A673 (cell line): ENCODE data around the gene H2BK1. TPM values are rescaled to one million over a fixed set of nuclear protein-coding genes. Genes with fewer than 3 reads are reported as not detected.

Experiments used
- BruUV-seq: library from RNA; stranded (reverse); fragments of 400-500 nt; replicated peaks from 2 replicates; lab custom pipeline; 2021; lab: Mats Ljungman, UMichigan
- CTCF ChIA-PET: fragments of 300-600 bp; sonication (Branson Sonifier 250); formaldehyde crosslinking; loops from one replicate; lab custom pipeline; 2022; ENCODE audit warnings: antibody characterized with exemption; lab: Charles Lee
- POLR2A ChIA-PET: fragments of 300-600 bp; sonication (Branson Sonifier 250); formaldehyde crosslinking; loops from one replicate; lab custom pipeline; 2022; ENCODE audit warnings: antibody characterized with exemption; ENCODE audit not compliant: low non-redundant PET; lab: Charles Lee
- DNase-seq: peaks from one replicate; pipeline ENCODE4 v3.0.0-alpha.2; 2015; ENCODE audit warnings: low spot score
- H3K27ac ChIP-seq: fragments of 200-600 bp; sonication (generic); 2 replicates; pipeline ENCODE4 v1.5.1; 2016; ENCODE audit warnings: mixed run types, low read depth, mild to moderate bottlenecking, mixed read lengths, antibody characterized with exemption, low read length; ENCODE audit not compliant: poor library complexity, severe bottlenecking
- H3K27me3 ChIP-seq: fragments of 200-600 bp; sonication (generic); replicated peaks from 2 replicates; pipeline ENCODE4 v1.6.1; 2017; ENCODE audit warnings: mixed run types, low read depth, mild to moderate bottlenecking, mixed read lengths, antibody characterized with exemption, low read length; ENCODE audit not compliant: insufficient read depth, poor library complexity
- H3K36me3 ChIP-seq: fragments of 200-600 bp; sonication (generic); 2 replicates; pipeline ENCODE4 v1.6.1; 2016; ENCODE audit warnings: mixed run types, mild to moderate bottlenecking, mixed read lengths, antibody characterized with exemption, low read length; ENCODE audit not compliant: insufficient read depth, poor library complexity, severe bottlenecking
- H3K4me1 ChIP-seq: fragments of 200-600 bp; sonication (generic); 2 replicates; pipeline ENCODE4 v1.6.1; 2017; ENCODE audit warnings: mixed run types, mild to moderate bottlenecking, mixed read lengths, antibody characterized with exemption, low read length; ENCODE audit not compliant: insufficient read depth, poor library complexity, severe bottlenecking
- H3K4me3 ChIP-seq: fragments of 200-600 bp; sonication (generic); 2 replicates; pipeline ENCODE4 v1.5.1; 2016; ENCODE audit warnings: low read depth, mixed run types, mild to moderate bottlenecking, mixed read lengths, low read length; ENCODE audit not compliant: poor library complexity, severe bottlenecking
- H3K9me3 ChIP-seq: fragments of 200-600 bp; sonication (generic); 2 replicates; pipeline ENCODE4 v1.6.1; 2016; ENCODE audit warnings: mixed run types, low read depth, mild to moderate bottlenecking, mixed read lengths, antibody characterized with exemption, low read length; ENCODE audit not compliant: poor library complexity, severe bottlenecking
- EZH2 ChIP-seq: fragments of 200-600 bp; sonication (generic); IDR thresholded peaks from 2 replicates; pipeline ENCODE4 v1.6.1; 2017; ENCODE audit warnings: borderline replicate concordance, low read depth, mild to moderate bottlenecking, mixed read lengths, antibody characterized with exemption, low read length; ENCODE audit not compliant: poor library complexity, severe bottlenecking
- intact Hi-C: fragments of 100-400 bp; cut with micrococcal nuclease; formaldehyde crosslinking; loops from one replicate; pipeline ENCODE4 v1.10.0; 2022; ENCODE audit not compliant: unreplicated experiment
- total RNA-seq: library from RNA; stranded (reverse); gene quantifications from 2 replicates; pipeline ENCODE4 v1.2.3, GENCODE V29; 2021
- TF ChIP-seq, protein P1 (sequence below): fragments of 300-800, 200-600 bp; sonication (generic); conservative IDR thresholded peaks from 2 replicates; pipeline ENCODE4 v1.5.1; 2017; ENCODE audit warnings: low read depth, mild to moderate bottlenecking, antibody characterized with exemption, low read length, moderate library complexity, mixed read lengths

The H2BK1 gene
- total RNA-seq, 1 experiment from 2014 or later: not detected

DNA sequence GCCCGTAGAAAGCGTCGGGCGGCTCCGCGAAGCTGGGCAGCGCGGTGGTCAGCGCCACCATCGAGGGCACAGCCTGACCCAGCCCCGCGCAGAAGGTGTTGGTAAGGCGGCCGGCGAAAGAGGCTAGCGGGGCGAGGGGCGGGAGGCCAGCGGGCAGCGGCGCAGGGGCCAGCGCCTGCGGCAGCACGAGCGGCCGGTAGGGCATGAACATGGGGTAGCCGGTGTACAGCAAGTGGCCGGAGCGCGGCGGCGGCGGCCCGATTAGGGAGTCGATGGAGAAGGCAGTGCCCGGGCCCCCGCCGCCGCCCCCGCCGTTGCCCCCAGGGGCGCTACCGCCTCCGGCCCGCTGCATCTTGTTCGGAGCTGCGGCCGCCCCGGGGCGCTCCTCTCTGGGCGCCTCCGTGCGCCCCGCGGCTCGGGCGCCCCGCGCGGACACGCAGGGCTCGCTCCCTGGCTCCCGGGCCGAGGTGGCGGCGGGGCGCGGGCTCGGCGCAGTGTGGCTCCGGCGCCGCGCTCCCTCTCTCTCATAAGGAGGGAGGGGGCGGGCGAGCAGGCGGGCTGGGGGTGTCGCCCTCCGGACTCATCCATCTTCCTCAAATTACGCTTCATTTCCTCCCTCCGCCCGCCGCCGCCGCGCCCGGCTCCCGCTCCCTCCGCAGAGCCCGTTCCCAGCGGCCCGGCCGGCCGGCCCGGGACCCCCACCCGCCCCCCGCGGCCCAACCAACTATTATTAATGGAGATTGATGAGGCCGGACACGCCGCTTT is 42.9 kb downstream of the H2BK1 start, which contains the start of gene GBX1:
TSS of gene GBX1 (minus strand) at position 498 of the 765 bp plus-strand sequence. CDS start at position 352, 146 bp downstream.
- peaks cover 71% of the 10 kb centered on the region for H3K27me3 ChIP-seq
- H3K4me3 ChIP-seq: peak within 1 kb of the TSS; percentile 46
- CTCF ChIA-PET: interaction anchor here (0.6 to 1.4 kb wide), 3 partner anchors 20 to 230 kb away, joined by 3 to 9 read pairs (median 4); no protein-coding TSS in a partner anchor
- DNase-seq: peak; percentile 14
- H3K4me1 ChIP-seq: peaks cover 8% of the 10 kb centered on the region
- POLR2A ChIA-PET: no interaction called here
- BruUV-seq: no TSS peak
- H3K9me3 ChIP-seq: no peaks in the 10 kb centered on the region
- H3K36me3 ChIP-seq: no peaks in the 10 kb centered on the region
- intact Hi-C loops: no loop called here
- H3K27ac ChIP-seq: no peak within 1 kb of the TSS
- TF ChIP-seq, protein P1, sequence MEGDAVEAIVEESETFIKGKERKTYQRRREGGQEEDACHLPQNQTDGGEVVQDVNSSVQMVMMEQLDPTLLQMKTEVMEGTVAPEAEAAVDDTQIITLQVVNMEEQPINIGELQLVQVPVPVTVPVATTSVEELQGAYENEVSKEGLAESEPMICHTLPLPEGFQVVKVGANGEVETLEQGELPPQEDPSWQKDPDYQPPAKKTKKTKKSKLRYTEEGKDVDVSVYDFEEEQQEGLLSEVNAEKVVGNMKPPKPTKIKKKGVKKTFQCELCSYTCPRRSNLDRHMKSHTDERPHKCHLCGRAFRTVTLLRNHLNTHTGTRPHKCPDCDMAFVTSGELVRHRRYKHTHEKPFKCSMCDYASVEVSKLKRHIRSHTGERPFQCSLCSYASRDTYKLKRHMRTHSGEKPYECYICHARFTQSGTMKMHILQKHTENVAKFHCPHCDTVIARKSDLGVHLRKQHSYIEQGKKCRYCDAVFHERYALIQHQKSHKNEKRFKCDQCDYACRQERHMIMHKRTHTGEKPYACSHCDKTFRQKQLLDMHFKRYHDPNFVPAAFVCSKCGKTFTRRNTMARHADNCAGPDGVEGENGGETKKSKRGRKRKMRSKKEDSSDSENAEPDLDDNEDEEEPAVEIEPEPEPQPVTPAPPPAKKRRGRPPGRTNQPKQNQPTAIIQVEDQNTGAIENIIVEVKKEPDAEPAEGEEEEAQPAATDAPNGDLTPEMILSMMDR: no peak
- peak; percentile 73 for TF ChIP-seq EZH2

DNA sequence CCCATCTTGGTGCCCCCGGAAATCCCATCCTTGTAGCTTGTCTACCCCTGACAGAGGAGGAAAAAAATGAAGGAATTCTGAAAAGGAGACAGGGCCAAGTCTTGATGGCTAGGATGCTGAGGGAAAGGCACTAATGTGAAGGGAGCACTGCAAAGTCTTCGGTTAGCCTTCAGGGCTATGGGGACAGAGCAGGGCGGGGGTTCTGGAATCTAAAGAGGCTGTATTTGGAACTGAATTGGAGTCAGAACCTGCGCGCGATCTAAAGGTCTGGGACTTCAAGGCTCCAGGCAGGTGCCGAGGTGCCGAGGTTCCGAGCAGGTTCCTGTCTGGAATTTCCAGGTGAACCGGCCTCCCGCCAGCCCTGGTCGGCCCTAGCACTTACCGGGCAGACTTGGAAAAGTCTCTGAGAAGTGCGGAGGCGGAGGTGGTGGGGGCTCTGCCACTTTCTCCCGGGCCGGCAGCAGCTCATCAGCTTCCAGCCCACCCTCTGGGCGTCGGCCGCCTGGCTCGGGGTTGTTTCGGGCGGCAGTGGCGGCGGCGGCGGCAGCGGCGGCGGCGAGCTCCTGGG is 43.6 kb downstream of the H2BK1 start:
- TF ChIP-seq EZH2: peak; percentile 96
- TF ChIP-seq, protein P1: no peak
- Histone ChIP-seq H3K27ac (no peak overlapping the region), H3K4me3 (peak overlapping the region; percentile 46), H3K4me1 (peaks cover 8% of the 10 kb centered on the region), H3K36me3 (no peaks in the 10 kb centered on the region), H3K9me3 (no peaks in the 10 kb centered on the region), H3K27me3 (peaks cover 71% of the 10 kb centered on the region)
- DNase-seq: no peak
- CTCF ChIA-PET: interaction anchor here (0.6 to 1.4 kb wide), 2 partner anchors 68 to 204 kb away, joined by 3 to 7 read pairs; no protein-coding TSS in a partner anchor
- intact Hi-C loops: no loop called here
- no TSS peak for BruUV-seq
- POLR2A ChIA-PET: no interaction called here

DNA sequence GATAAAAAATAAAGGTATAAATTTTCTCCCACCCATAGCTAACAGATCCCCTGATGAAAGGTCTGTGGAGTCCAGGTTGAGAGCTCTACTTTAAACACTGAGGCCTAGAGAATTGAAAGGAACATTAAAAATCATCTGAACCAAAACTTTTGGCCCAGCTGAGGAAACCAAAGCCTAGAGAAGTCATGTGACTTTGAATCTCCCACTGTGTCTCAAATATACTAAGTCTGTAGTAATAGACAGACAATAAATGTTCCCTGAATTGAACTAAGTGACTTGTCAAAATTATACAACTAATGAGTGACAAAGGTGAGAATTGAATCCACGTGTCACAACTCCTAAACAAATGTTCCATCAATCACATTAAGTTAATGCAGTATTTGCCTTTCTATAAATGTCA is 48.5 kb downstream of the H2BK1 start:
- BruUV-seq: no TSS peak
- intact Hi-C loops: no loop called here
- H3K36me3 ChIP-seq: no peaks in the 10 kb centered on the region
- peaks cover 48% of the 10 kb centered on the region for H3K27me3 ChIP-seq
- ChIA-PET CTCF (no interaction called here), POLR2A (no interaction called here)
- H3K27ac ChIP-seq: no peak overlapping the region
- DNase-seq: no peak
- H3K9me3 ChIP-seq: no peaks in the 10 kb centered on the region
- TF ChIP-seq EZH2: no peak
- TF ChIP-seq, protein P1: no peak
- no peaks in the 10 kb centered on the region for H3K4me1 ChIP-seq
- H3K4me3 ChIP-seq: no peak overlapping the region

Other genes with a start within 250 kb of the H2BK1 start
- gene KCNH2, start 232.2 kb downstream of the H2BK1 start, total RNA-seq: 1.5 and 4.0 TPM in 2 replicates
- 0.75 and 1.4 TPM in 2 replicates for gene NOS3, start 219.5 kb downstream of the H2BK1 start, total RNA-seq
- gene ATG9B, start 186.0 kb downstream of the H2BK1 start, total RNA-seq: 0.96 and 1.9 TPM in 2 replicates
- 50.9 and 57.6 TPM in 2 replicates for gene ABCB8, start 182.0 kb downstream of the H2BK1 start, total RNA-seq
- 4.5 and 6.7 TPM in 2 replicates for gene ASIC3, start 162.0 kb downstream of the H2BK1 start, total RNA-seq
- 21.1 and 25.7 TPM in 2 replicates for gene CDK5, start 152.6 kb downstream of the H2BK1 start, total RNA-seq
- gene SLC4A2, start 150.9 kb downstream of the H2BK1 start, total RNA-seq: 213 and 222 TPM in 2 replicates
- gene FASTK, start 129.7 kb downstream of the H2BK1 start, total RNA-seq: 70.8 and 80.5 TPM in 2 replicates
- 43.8 and 44.7 TPM in 2 replicates for gene TMUB1, start 127.0 kb downstream of the H2BK1 start, total RNA-seq
- 115 and 133 TPM in 2 replicates for gene AGAP3, start 124.0 kb downstream of the H2BK1 start, total RNA-seq
- not detected in 2 replicates for gene GBX1, start 42.8 kb downstream of the H2BK1 start, total RNA-seq
- gene ASB10, start 23.2 kb downstream of the H2BK1 start, total RNA-seq: not detected in 2 replicates
- gene ABCF2, start 16.7 kb upstream of the H2BK1 start, total RNA-seq: 65.5 and 69.0 TPM in 2 replicates
- gene CHPF2, start 22.0 kb upstream of the H2BK1 start, total RNA-seq: 22.5 and 27.1 TPM in 2 replicates
- gene SMARCD3, start 38.2 kb upstream of the H2BK1 start, total RNA-seq: 44.8 and 52.1 TPM in 2 replicates
- 36.9 and 39.4 TPM in 2 replicates for gene NUB1, start 131.3 kb upstream of the H2BK1 start, total RNA-seq
- gene WDR86, start 199.6 kb upstream of the H2BK1 start, total RNA-seq: 0.86 and 1.9 TPM in 2 replicates
- gene CRYGN, start 229.7 kb upstream of the H2BK1 start, total RNA-seq: 0.13 TPM in 2 replicates